Right lobe of liver (tissue), 6 donors: Measurements from ENCODE around the gene SERPINI1. TPM values are rescaled to one million over a fixed set of nuclear protein-coding genes. Genes with fewer than 3 reads are reported as not detected.

ENCODE experiments used
- ATAC-seq, 4 donors: fragments of 200-7000 bp; cut with Tn5 transposase; one replicate each; pipeline ENCODE4 v1.9.1; 2020; ENCODE audit warnings: mild to moderate bottlenecking in 4 of 4, moderate library complexity in 4 of 4
- DNase-seq, 3 donors: peaks; one replicate each; pipeline ENCODE4 v3.0.0-alpha.2; 2020
- H3K27ac ChIP-seq, 3 donors: fragments of 200-600 bp; one replicate each; pipeline ENCODE4 v1.8.0; 2022
- H3K27me3 ChIP-seq, 2 donors: fragments of 200-600 bp; one replicate each; pipeline ENCODE4 v1.8.0; 2022
- H3K36me3 ChIP-seq, 4 donors: fragments of 200-600 bp; sonication (generic) in 1 of 4; one replicate each; pipeline versions ENCODE4 v1.5.1 to v1.8.0; 2017 to 2022; ENCODE audit warnings: control low read depth in 1 of 4
- H3K4me1 ChIP-seq, 4 donors: fragments of 200-600 bp; sonication (generic) in 1 of 4; one replicate each; pipeline versions ENCODE4 v1.5.1 to v1.8.0; 2017 to 2022; ENCODE audit warnings: control low read depth in 1 of 4
- H3K4me3 ChIP-seq, 3 donors: fragments of 200-600 bp; one replicate each; pipeline ENCODE4 v1.8.0; 2022
- H3K9me3 ChIP-seq, 4 donors: fragments of 200-600 bp; sonication (generic) in 1 of 4; one replicate each; pipeline versions ENCODE4 v1.5.1 to v1.8.0; 2017 to 2022; ENCODE audit warnings: control low read depth in 1 of 4
- CTCF ChIP-seq, 4 donors: fragments of 200-600 bp in 3 of 4; fragments of 450-650 bp in 1 of 4; IDR thresholded peaks; one replicate each; pipeline versions ENCODE4 v1.5.1 to v1.8.0; 2016 to 2022; ENCODE audit warnings: antibody characterized with exemption in 4 of 4, mild to moderate bottlenecking in 2 of 4
- POLR2A ChIP-seq: fragments of 450-650 bp; IDR thresholded peaks from one replicate; pipeline ENCODE4 v1.6.1; 2017; ENCODE audit warnings: antibody characterized with exemption, mild to moderate bottlenecking
- WGBS: methylation state at CpG from one replicate; pipeline ENCODE4 v1.1.6; 2018; ENCODE audit warnings: low coverage, low lambda C conversion rate; ENCODE audit not compliant: insufficient coverage; ENCODE audit errors: missing lambda C conversion rate; 5-methylcytosine and 5-hydroxymethylcytosine counted together
- intact Hi-C, 2 donors: fragments of 100-400 bp; cut with DNase I; formaldehyde crosslinking; loops; one replicate each; pipeline versions ENCODE4 v1.11.2 to v1.14.1; 2022
- total RNA-seq, 6 experiments: library from RNA; depleted of rRNA in 2 of 6; stranded (reverse); fragments of >200 nt in 2 of 6; fragmentation: NEBNext Ultra II Directional in 3 of 6; extraction: Animal tissue kit (Norgen Biotek cat#: 25700) in 3 of 6; gene quantifications; one replicate each; pipeline versions ENCODE4 v1.1.0 to v1.2.4, GENCODE V29; 2016 to 2023
- donor health status: DM: no; HTN: yes; CAD: no.
- donor health status: DM: no; HTN: no; CAD: no.
- donor health status: DM: no; HTN: no; CAD: no.
- donor health status: DM: no; HTN: yes; CAD: no.
- donor health status: DM: no; HTN: yes; CAD: no.

The SERPINI1 gene
- total RNA-seq, 6 experiments from 2014 or later, result 0.40 to 3.0 (median 0.62) TPM

- 68% methylated on average over 1 of the region's 1 CpG for WGBS
- no peak for TF ChIP-seq POLR2A
- no peak for TF ChIP-seq CTCF (IDR thresholded peaks at IDR 0.05)
- ATAC-seq, result no peak
- H3K9me3 ChIP-seq, result no peaks in the 10 kb centered on the region
- intact Hi-C loops, result no loop called here
- H3K27me3 ChIP-seq, result no peaks in the 10 kb centered on the region
- peaks cover 0 to 9% (median 0%) of the 10 kb centered on the region in 4 donors for H3K4me1 ChIP-seq
- H3K4me3 ChIP-seq, result no peak overlapping the region
- no peaks in the 10 kb centered on the region for H3K36me3 ChIP-seq
- no peak for DNase-seq
- H3K27ac ChIP-seq, result no peak overlapping the region
Observed at GRCh38 chr3:167859610-167860009, 124.1 kb downstream of the SERPINI1 start.

- Histone ChIP-seq H3K4me3 (no peak overlapping the region), H3K36me3 (no peaks in the 10 kb centered on the region), H3K27ac (no peak overlapping the region), H3K4me1 (peaks cover 0 to 9% (median 0%) of the 10 kb centered on the region in 4 donors), H3K27me3 (no peaks in the 10 kb centered on the region), H3K9me3 (no peaks in the 10 kb centered on the region)
- 45% methylated on average over 3 of the region's 3 CpGs for WGBS
- ATAC-seq (peak in 1 of 4 donors; percentile 31), DNase-seq (no peak)
- intact Hi-C loops, result no loop called here
- TF ChIP-seq POLR2A, result no peak
- TF ChIP-seq CTCF (IDR thresholded peaks at IDR 0.05), result no peak
Observed at GRCh38 chr3:167861649-167862048, 126.1 kb downstream of the SERPINI1 start.

GRCh38 chr3:167862104-167862730, 126.7 kb downstream of the SERPINI1 start:
- Histone ChIP-seq H3K27ac (no peak overlapping the region), H3K9me3 (no peaks in the 10 kb centered on the region), H3K27me3 (no peaks in the 10 kb centered on the region), H3K4me3 (no peak overlapping the region), H3K4me1 (peaks cover 0 to 9% (median 0%) of the 10 kb centered on the region in 4 donors), H3K36me3 (no peaks in the 10 kb centered on the region)
- TF ChIP-seq POLR2A, result no peak
- WGBS, result 47% methylated on average over 6 of the region's 6 CpGs
- ATAC-seq (peak in 3 of 4 donors; percentile 33 to 63 (median 59)), DNase-seq (no peak)
- intact Hi-C loops, result no loop called here

GRCh38 chr3:167863811-167864551, 128.5 kb downstream of the SERPINI1 start:
- ATAC-seq (no peak), DNase-seq (no peak)
- no peaks in the 10 kb centered on the region for H3K27me3 ChIP-seq
- 83% methylated on average over 5 of the region's 9 CpGs for WGBS
- intact Hi-C loops, result no loop called here
- H3K36me3 ChIP-seq, result no peaks in the 10 kb centered on the region
- no peaks in the 10 kb centered on the region for H3K9me3 ChIP-seq
- no peak overlapping the region for H3K4me3 ChIP-seq
- no peak overlapping the region for H3K27ac ChIP-seq
- H3K4me1 ChIP-seq, result peaks cover 0 to 9% (median 0%) of the 10 kb centered on the region in 4 donors
- TF ChIP-seq CTCF (IDR thresholded peaks at IDR 0.05), result no peak
- TF ChIP-seq POLR2A, result no peak

- TF ChIP-seq POLR2A (no peak), CTCF (IDR thresholded peaks at IDR 0.05) (no peak)
- DNase-seq (peak in 1 of 3 donors; percentile 42), ATAC-seq (peak in 2 of 4 donors; percentile 26 to 29)
- Histone ChIP-seq H3K4me3 (no peak overlapping the region), H3K4me1 (peaks cover 0 to 9% (median 0%) of the 10 kb centered on the region in 4 donors), H3K9me3 (no peaks in the 10 kb centered on the region), H3K36me3 (no peaks in the 10 kb centered on the region), H3K27ac (no peak overlapping the region), H3K27me3 (no peaks in the 10 kb centered on the region)
- 77% methylated on average over 1 of the region's 1 CpG for WGBS
- intact Hi-C loops, result no loop called here
Observed at GRCh38 chr3:167864552-167864874, 129.0 kb downstream of the SERPINI1 start.
